Neural progenitor cell (in vitro differentiated cells): ENCODE measurements around the gene FSTL1. TPM values are rescaled to one million over a fixed set of nuclear protein-coding genes. Genes with fewer than 3 reads are reported as not detected.

ENCODE experiments used
- DNase-seq: peaks from one replicate; pipeline ENCODE4 v3.0.0-alpha.2; 2016; ENCODE audit warnings: low spot score
- H2AFZ ChIP-seq: fragments of 200-600 bp; sonication (generic); replicated peaks from 2 replicates; pipeline ENCODE4 v1.6.1; 2016; ENCODE audit warnings: antibody characterized with exemption
- H3F3A ChIP-seq: fragments of 200-600 bp; sonication (generic); 2 replicates; pipeline ENCODE4 v1.6.1; 2016; ENCODE audit warnings: antibody characterized with exemption, low read depth
- H3K27ac ChIP-seq: fragments of 200-600 bp; sonication (generic); 2 replicates; pipeline ENCODE4 v1.5.1; 2016; ENCODE audit warnings: mild to moderate bottlenecking
- H3K27me3 ChIP-seq: fragments of 200-600 bp; sonication (generic); 2 replicates; pipeline ENCODE4 v1.6.1; 2016; ENCODE audit warnings: mild to moderate bottlenecking, moderate library complexity
- H3K36me3 ChIP-seq: fragments of 200-600 bp; sonication (generic); 2 replicates; pipeline ENCODE4 v1.5.1; 2016
- H3K4me1 ChIP-seq: fragments of 200-600 bp; sonication (generic); 2 replicates; pipeline ENCODE4 v1.6.1; 2016; ENCODE audit warnings: mixed run types
- H3K4me2 ChIP-seq: fragments of 200-600 bp; sonication (generic); 2 replicates; pipeline ENCODE4 v1.6.1; 2016
- H3K4me3 ChIP-seq: fragments of 200-600 bp; sonication (generic); 2 replicates; pipeline ENCODE4 v1.5.1; 2016
- H3K79me2 ChIP-seq: fragments of 200-600 bp; sonication (generic); 2 replicates; pipeline ENCODE4 v1.6.1; 2016; ENCODE audit warnings: low read depth
- H3K9ac ChIP-seq: fragments of 200-600 bp; sonication (generic); 2 replicates; pipeline ENCODE4 v1.6.1; 2016
- H3K9me3 ChIP-seq: fragments of 200-600 bp; sonication (generic); 2 replicates; pipeline ENCODE4 v1.5.1; 2016; ENCODE audit warnings: low read depth
- H4K20me1 ChIP-seq: fragments of 200-600 bp; sonication (generic); 2 replicates; pipeline ENCODE4 v1.6.1; 2016; ENCODE audit warnings: low read depth
- H3K27ac Mint-ChIP-seq: 3 replicates; pipeline ENCODE4 v1.8.0; 2021; ENCODE audit warnings: mixed read lengths
- H3K27me3 Mint-ChIP-seq: 2 replicates; pipeline ENCODE4 v1.8.0; 2022; ENCODE audit warnings: low read depth, mild to moderate bottlenecking, inconsistent platforms, moderate library complexity, mixed read lengths; ENCODE audit not compliant: insufficient read depth
- H3K36me3 Mint-ChIP-seq: 3 replicates; pipeline ENCODE4 v1.8.0; 2021; ENCODE audit warnings: mixed read lengths
- H3K4me1 Mint-ChIP-seq: 3 replicates; pipeline ENCODE4 v1.8.0; 2021; ENCODE audit warnings: mixed read lengths
- H3K4me3 Mint-ChIP-seq: 3 replicates; pipeline ENCODE4 v1.8.0; 2021; ENCODE audit warnings: mild to moderate bottlenecking, moderate library complexity, mixed read lengths
- H3K9me3 Mint-ChIP-seq: 3 replicates; pipeline ENCODE4 v1.8.0; 2020; ENCODE audit warnings: mixed read lengths
- CTCF ChIP-seq: fragments of 200-600 bp; sonication (generic); IDR thresholded peaks from 2 replicates; pipeline ENCODE4 v1.5.1; 2017; ENCODE audit warnings: antibody characterized with exemption, mild to moderate bottlenecking
- EZH2 ChIP-seq: fragments of 200-600 bp; sonication (generic); IDR thresholded peaks from 2 replicates; pipeline ENCODE4 v1.6.1; 2017; ENCODE audit warnings: antibody characterized with exemption, mild to moderate bottlenecking, moderate library complexity
- EZH2phosphoT487 ChIP-seq: fragments of 200-600 bp; sonication (generic); IDR thresholded peaks from 2 replicates; pipeline ENCODE4 v1.6.1; 2017; ENCODE audit warnings: antibody characterized with exemption
- total RNA-seq: library from RNA; depleted of rRNA; stranded (reverse); fragments of >200 nt; gene quantifications from 2 replicates; pipeline ENCODE4 v1.2.3, GENCODE V29; 2015; ENCODE audit warnings: low replicate concordance

FSTL1 gene
- total RNA-seq, 1 donor from 2014 or later, result 327 TPM

DNA sequence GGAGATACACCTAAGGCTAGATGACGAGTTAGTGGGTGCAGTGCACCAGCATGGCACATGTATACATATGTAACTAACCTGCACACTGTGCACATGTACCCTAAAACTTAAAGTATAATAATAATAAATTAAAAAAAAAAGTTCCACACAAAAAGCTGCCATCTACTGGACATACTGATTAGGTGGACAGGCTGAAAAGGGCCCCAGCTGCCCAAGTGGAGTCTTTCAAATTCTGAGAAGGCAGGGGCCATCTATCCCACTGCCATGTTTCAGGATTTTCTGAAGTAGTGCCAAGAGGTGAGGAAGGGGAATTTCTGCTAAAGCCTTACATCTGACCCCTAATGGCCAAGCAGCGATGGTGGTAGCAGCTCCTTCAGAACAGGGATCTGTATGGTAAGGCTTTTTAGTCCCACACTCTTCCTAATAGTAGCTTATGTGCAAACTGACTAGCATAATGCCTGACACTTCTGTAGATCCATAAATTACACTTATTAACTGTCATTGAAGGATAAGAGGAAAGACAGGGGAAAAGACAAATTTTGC, 7.7 kb downstream of the FSTL1 start:
- H3K4me2 ChIP-seq, result no peak overlapping the region
- Mint-ChIP-seq H3K4me1 (peaks cover 10% of the 10 kb centered on the region), H3K4me3 (no peak overlapping the region), H3K36me3 (peaks cover 12% of the 10 kb centered on the region), H3K27ac (no peak overlapping the region), H3K9me3 (no peaks in the 10 kb centered on the region), H3K27me3 (no peaks in the 10 kb centered on the region)
- no peak overlapping the region for H3K27ac ChIP-seq
- H3F3A ChIP-seq, result no peaks in the 10 kb centered on the region
- peaks cover 6% of the 10 kb centered on the region for H3K4me1 ChIP-seq
- peaks cover 65% of the 10 kb centered on the region for H3K79me2 ChIP-seq
- no peak overlapping the region for H3K4me3 ChIP-seq
- no peak overlapping the region for H3K9ac ChIP-seq
- H3K9me3 ChIP-seq, result no peaks in the 10 kb centered on the region
- H2AFZ ChIP-seq, result no peak overlapping the region
- peak; percentile 43 for DNase-seq
- H4K20me1 ChIP-seq, result peaks cover 46% of the 10 kb centered on the region
- no peaks in the 10 kb centered on the region for H3K27me3 ChIP-seq
- H3K36me3 ChIP-seq, result no peaks in the 10 kb centered on the region
- peak; percentile 21 for TF ChIP-seq CTCF
- TF ChIP-seq EZH2phosphoT487, result no peak

DNA sequence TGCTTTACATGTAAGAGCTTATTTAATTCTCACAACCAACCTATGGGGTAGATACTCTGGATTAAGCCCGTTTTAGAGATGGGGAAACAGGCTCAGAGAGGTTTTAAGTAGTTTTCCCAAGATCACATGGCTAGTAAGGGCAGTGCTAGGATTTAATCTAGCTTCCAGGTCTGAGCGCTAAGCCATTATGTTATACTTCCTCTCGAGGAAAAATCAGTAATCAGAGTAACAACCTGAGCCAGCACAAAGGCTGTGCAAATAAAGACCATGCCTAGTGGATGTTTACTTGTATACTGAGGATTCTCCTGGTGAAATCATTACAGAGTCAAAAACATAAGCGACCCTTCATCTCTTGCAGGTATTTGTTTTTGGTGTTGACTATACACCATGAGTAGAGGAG, 9.0 kb downstream of the FSTL1 start:
- Histone ChIP-seq H2AFZ (no peak overlapping the region), H3K79me2 (peaks cover 56% of the 10 kb centered on the region), H3F3A (no peaks in the 10 kb centered on the region), H3K4me1 (no peaks in the 10 kb centered on the region), H3K4me3 (no peak overlapping the region), H3K9me3 (no peaks in the 10 kb centered on the region), H4K20me1 (peaks cover 34% of the 10 kb centered on the region), H3K4me2 (no peak overlapping the region), H3K36me3 (no peaks in the 10 kb centered on the region), H3K27ac (no peak overlapping the region), H3K27me3 (no peaks in the 10 kb centered on the region), H3K9ac (no peak overlapping the region)
- Mint-ChIP-seq H3K27ac (no peak overlapping the region), H3K4me3 (no peak overlapping the region), H3K36me3 (peaks cover 12% of the 10 kb centered on the region), H3K4me1 (peaks cover 4% of the 10 kb centered on the region), H3K27me3 (no peaks in the 10 kb centered on the region), H3K9me3 (no peaks in the 10 kb centered on the region)
- DNase-seq, result no peak
- no peak for TF ChIP-seq CTCF
- TF ChIP-seq EZH2, result no peak
- no peak for TF ChIP-seq EZH2phosphoT487

- Mint-ChIP-seq H3K27me3 (no peaks in the 10 kb centered on the region), H3K36me3 (peaks cover 9% of the 10 kb centered on the region), H3K9me3 (no peaks in the 10 kb centered on the region), H3K4me3 (no peak overlapping the region), H3K27ac (no peak overlapping the region), H3K4me1 (peaks cover 5% of the 10 kb centered on the region)
- H3K4me3 ChIP-seq, result no peak overlapping the region
- no peak for TF ChIP-seq EZH2
- no peak for TF ChIP-seq EZH2phosphoT487
- TF ChIP-seq CTCF, result no peak
- peaks cover 24% of the 10 kb centered on the region for H4K20me1 ChIP-seq
- no peak overlapping the region for H3K9ac ChIP-seq
- no peaks in the 10 kb centered on the region for H3K27me3 ChIP-seq
- H3F3A ChIP-seq, result no peaks in the 10 kb centered on the region
- no peak for DNase-seq
- H3K79me2 ChIP-seq, result peaks cover 54% of the 10 kb centered on the region
- no peaks in the 10 kb centered on the region for H3K36me3 ChIP-seq
- no peak overlapping the region for H3K27ac ChIP-seq
- H2AFZ ChIP-seq, result no peak overlapping the region
- no peak overlapping the region for H3K4me2 ChIP-seq
- no peaks in the 10 kb centered on the region for H3K4me1 ChIP-seq
- no peaks in the 10 kb centered on the region for H3K9me3 ChIP-seq
Measured at GRCh38 chr3:120440762-120441161, 10.0 kb downstream of the FSTL1 start.
